ENCODE measurements around the gene ACADM.
A peak's percentile ranks its signal among the peaks of the same experiment; 100 is the strongest.

ACADM gene

GRCh38 chr1:75792091-75792490 lies 67.6 kb downstream of the ACADM start:
- TF ChIP-seq CSRNP3 (CRISPR knock-in tag; IDR thresholded peaks at IDR 0.05): no peak
- no peak for TF ChIP-seq ZNF565 (CRISPR knock-in tag; conservative IDR thresholded peaks at IDR 0.05; ENCODE audit: low read depth)
- TF ChIP-seq PATZ1 (CRISPR knock-in tag; IDR thresholded peaks at IDR 0.05; ENCODE audit: borderline replicate concordance): no peak
- no peak for TF ChIP-seq CREB5 (CRISPR knock-in tag; IDR thresholded peaks at IDR 0.05; ENCODE audit: low read depth)
- TF ChIP-seq CSDC2 (CRISPR knock-in tag; IDR thresholded peaks at IDR 0.05): no peak
- no peak for ATAC-seq

GRCh38 chr1:75794382-75794781 lies 69.9 kb downstream of the ACADM start:
- ATAC-seq: no peak
- TF ChIP-seq TSHZ2 (CRISPR knock-in tag; IDR thresholded peaks at IDR 0.05): no peak
- no peak for TF ChIP-seq PATZ1 (CRISPR knock-in tag; IDR thresholded peaks at IDR 0.05; ENCODE audit: borderline replicate concordance)
- TF ChIP-seq ZNF70 (CRISPR knock-in tag; IDR thresholded peaks at IDR 0.05): no peak
- TF ChIP-seq ISL1 (CRISPR knock-in tag; IDR thresholded peaks at IDR 0.05): no peak
- TF ChIP-seq ZFP30 (CRISPR knock-in tag; IDR thresholded peaks at IDR 0.05): no peak
- TF ChIP-seq ZC3H10 (CRISPR knock-in tag; IDR thresholded peaks at IDR 0.05): no peak
- no peak for TF ChIP-seq ARNTL (CRISPR knock-in tag; IDR thresholded peaks at IDR 0.05; ENCODE audit: borderline replicate concordance, low read depth)
- TF ChIP-seq OSR1 (CRISPR knock-in tag; IDR thresholded peaks at IDR 0.05): no peak
- no peak for TF ChIP-seq CSDC2 (CRISPR knock-in tag; IDR thresholded peaks at IDR 0.05)

GRCh38 chr1:75795703-75796193 lies 71.2 kb downstream of the ACADM start:
- no peak for TF ChIP-seq TOX (CRISPR knock-in tag; IDR thresholded peaks at IDR 0.05; ENCODE audit: borderline replicate concordance)
- no peak for TF ChIP-seq ARNTL (CRISPR knock-in tag; IDR thresholded peaks at IDR 0.05; ENCODE audit: borderline replicate concordance, low read depth)
- no peak for TF ChIP-seq ZNF70 (CRISPR knock-in tag; IDR thresholded peaks at IDR 0.05)
- TF ChIP-seq GLIS3 (CRISPR knock-in tag; IDR thresholded peaks at IDR 0.05): 0 out of 2 replicates have a peak, but pooled peaks have one; percentile 58
- no peak for TF ChIP-seq ZNF8 (CRISPR knock-in tag; IDR thresholded peaks at IDR 0.05)
- no peak for TF ChIP-seq ZFP30 (CRISPR knock-in tag; IDR thresholded peaks at IDR 0.05)
- no peak for TF ChIP-seq SNAI2 (CRISPR knock-in tag; IDR thresholded peaks at IDR 0.05)
- TF ChIP-seq BACH2 (CRISPR knock-in tag; IDR thresholded peaks at IDR 0.05; ENCODE audit: borderline replicate concordance): no peak
- TF ChIP-seq CREB5 (CRISPR knock-in tag; IDR thresholded peaks at IDR 0.05; ENCODE audit: low read depth): peak; percentile 12; the same call in 1 of the 2 replicates
- TF ChIP-seq OSR1 (CRISPR knock-in tag; IDR thresholded peaks at IDR 0.05): no peak
- TF ChIP-seq ZNF565 (CRISPR knock-in tag; conservative IDR thresholded peaks at IDR 0.05; ENCODE audit: low read depth): no peak
- no peak for TF ChIP-seq POU6F1 (CRISPR knock-in tag; IDR thresholded peaks at IDR 0.05; ENCODE audit: borderline replicate concordance, low read depth)
- TF ChIP-seq ZFP3 (CRISPR knock-in tag; IDR thresholded peaks at IDR 0.05): no peak
- TF ChIP-seq PPARA (CRISPR knock-in tag; IDR thresholded peaks at IDR 0.05; ENCODE audit: borderline replicate concordance): no peak
- no peak for TF ChIP-seq ISL1 (CRISPR knock-in tag; IDR thresholded peaks at IDR 0.05)
- no peak for TF ChIP-seq ESRRG (CRISPR knock-in tag; IDR thresholded peaks at IDR 0.05)
- ATAC-seq: no peak
